ENCODE data around the gene C1orf226. TPM values are rescaled to one million over a fixed set of nuclear protein-coding genes. Genes with fewer than 3 reads are reported as not detected.

Gene C1orf226
- total RNA-seq, 2 donors from 2014 or later = 3.3 to 11.8 TPM

DNA sequence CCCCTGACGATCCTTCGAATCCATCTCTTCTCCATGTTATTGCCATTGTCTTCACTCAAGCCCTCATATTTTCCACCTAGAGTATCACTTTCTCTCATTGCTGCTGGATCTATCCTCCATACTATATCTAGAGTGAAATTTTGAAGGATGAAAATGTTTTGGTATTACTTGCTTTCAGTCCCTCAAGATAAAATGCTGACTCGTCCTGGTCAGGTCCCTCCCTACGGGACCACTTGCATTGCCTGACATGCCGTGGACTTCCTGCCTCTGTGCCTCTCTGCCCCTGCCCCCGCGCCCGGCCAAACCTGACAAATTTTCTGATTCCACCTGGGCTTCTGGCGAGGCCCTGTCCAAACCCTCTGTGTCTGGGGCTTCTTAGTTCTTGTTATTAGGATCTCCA lies 28.4 kb upstream of the C1orf226 start:
- H3K9me3 ChIP-seq = no peaks in the 10 kb centered on the region
- ATAC-seq (ENCODE audit: insufficient number of reproducible peaks, low FRiP score, low read depth) = no peak
- no peaks in the 10 kb centered on the region for H3K36me3 ChIP-seq
- no peak for TF ChIP-seq CTCF (IDR thresholded peaks at IDR 0.05)
- DNase-seq (ENCODE audit: low spot score) = no peak
- no peaks in the 10 kb centered on the region for H3K4me1 ChIP-seq (ENCODE audit: control insufficient read depth in 1 of 2, low read depth in 2 of 2)
- H3K4me3 ChIP-seq = no peak overlapping the region
- no peak overlapping the region for H3K27ac ChIP-seq
- H3K27me3 ChIP-seq (replicated peaks; ENCODE audit: insufficient read depth) = no peaks in the 10 kb centered on the region

- no peak for DNase-seq (ENCODE audit: low spot score)
- no peaks in the 10 kb centered on the region for H3K27me3 ChIP-seq (replicated peaks; ENCODE audit: insufficient read depth)
- no peak overlapping the region for H3K27ac ChIP-seq
- no peak for ATAC-seq (ENCODE audit: insufficient number of reproducible peaks, low FRiP score, low read depth)
- H3K9me3 ChIP-seq = no peaks in the 10 kb centered on the region
- H3K4me3 ChIP-seq = no peak overlapping the region
- H3K36me3 ChIP-seq = no peaks in the 10 kb centered on the region
- TF ChIP-seq CTCF (IDR thresholded peaks at IDR 0.05) = no peak
- H3K4me1 ChIP-seq (ENCODE audit: control insufficient read depth in 1 of 2, low read depth in 2 of 2) = no peaks in the 10 kb centered on the region
These were observed 27.8 kb upstream of the C1orf226 start for GRCh38 chr1:162353702-162354101.

DNA sequence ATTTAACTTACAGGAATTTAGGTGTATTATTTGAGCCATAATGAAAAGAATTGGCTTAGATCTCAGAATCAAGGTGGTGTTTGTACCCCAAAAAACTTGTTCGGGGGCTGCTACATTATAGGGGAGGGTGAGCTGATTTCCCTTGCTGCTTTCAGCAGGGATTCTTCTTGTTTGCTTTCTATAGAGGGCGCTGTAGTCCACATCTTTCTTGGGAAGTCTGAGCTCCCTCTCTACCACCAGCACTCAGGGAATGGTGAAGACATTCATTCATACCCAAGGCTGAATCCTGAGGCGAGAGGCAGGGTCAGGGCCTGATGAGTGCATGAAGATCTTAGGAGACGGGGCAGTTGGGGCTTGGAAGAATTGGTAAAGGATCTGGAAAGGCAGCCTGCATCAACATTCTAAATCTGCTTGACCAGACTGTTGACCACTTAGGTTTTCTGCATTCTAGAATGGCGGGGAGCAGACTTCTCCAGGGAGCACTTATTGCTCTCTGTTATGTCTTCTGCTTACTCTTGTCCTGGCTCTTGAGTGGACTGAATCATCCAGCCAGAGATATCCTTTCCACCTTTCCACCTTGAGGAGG lies 23.8 kb upstream of the C1orf226 start:
- Histone ChIP-seq H3K27me3 (replicated peaks; ENCODE audit: insufficient read depth) (no peaks in the 10 kb centered on the region), H3K4me1 (ENCODE audit: control insufficient read depth in 1 of 2, low read depth in 2 of 2) (no peaks in the 10 kb centered on the region), H3K36me3 (no peaks in the 10 kb centered on the region), H3K27ac (no peak overlapping the region), H3K9me3 (no peaks in the 10 kb centered on the region), H3K4me3 (no peak overlapping the region)
- TF ChIP-seq CTCF (IDR thresholded peaks at IDR 0.05) = no peak
- DNase-seq (ENCODE audit: low spot score) = no peak
- ATAC-seq (ENCODE audit: insufficient number of reproducible peaks, low FRiP score, low read depth) = no peak

GRCh38 chr1:162358928-162359327 lies 22.6 kb upstream of the C1orf226 start:
- Histone ChIP-seq H3K36me3 (no peaks in the 10 kb centered on the region), H3K4me1 (ENCODE audit: control insufficient read depth in 1 of 2, low read depth in 2 of 2) (no peaks in the 10 kb centered on the region), H3K27ac (no peak overlapping the region), H3K27me3 (replicated peaks; ENCODE audit: insufficient read depth) (no peaks in the 10 kb centered on the region), H3K4me3 (no peak overlapping the region), H3K9me3 (no peaks in the 10 kb centered on the region)
- no peak for ATAC-seq (ENCODE audit: insufficient number of reproducible peaks, low FRiP score, low read depth)
- TF ChIP-seq CTCF (IDR thresholded peaks at IDR 0.05) = no peak
- DNase-seq (ENCODE audit: low spot score) = no peak

GRCh38 chr1:162359523-162360236 lies 21.8 kb upstream of the C1orf226 start:
- Histone ChIP-seq H3K4me3 (no peak overlapping the region), H3K27ac (no peak overlapping the region), H3K4me1 (ENCODE audit: control insufficient read depth in 1 of 2, low read depth in 2 of 2) (no peaks in the 10 kb centered on the region), H3K9me3 (no peaks in the 10 kb centered on the region), H3K27me3 (replicated peaks; ENCODE audit: insufficient read depth) (no peaks in the 10 kb centered on the region), H3K36me3 (no peaks in the 10 kb centered on the region)
- TF ChIP-seq CTCF (IDR thresholded peaks at IDR 0.05) = no peak
- ATAC-seq (ENCODE audit: insufficient number of reproducible peaks, low FRiP score, low read depth) (no peak), DNase-seq (ENCODE audit: low spot score) (no peak)
